Neural progenitor cell (in vitro differentiated cells): ENCODE results near the gene CACNA2D4.

Experiments
- EZH2 ChIP-seq: fragments of 200-600 bp; sonication (generic); IDR thresholded peaks from 2 replicates; pipeline ENCODE4 v1.6.1; 2017; ENCODE audit warnings: antibody characterized with exemption, mild to moderate bottlenecking, moderate library complexity
- EZH2phosphoT487 ChIP-seq: fragments of 200-600 bp; sonication (generic); IDR thresholded peaks from 2 replicates; pipeline ENCODE4 v1.6.1; 2017; ENCODE audit warnings: antibody characterized with exemption
- TF ChIP-seq, protein P1 (sequence below): fragments of 200-600 bp; sonication (generic); IDR thresholded peaks from 2 replicates; pipeline ENCODE4 v1.5.1; 2017; ENCODE audit warnings: antibody characterized with exemption, mild to moderate bottlenecking

DNA sequence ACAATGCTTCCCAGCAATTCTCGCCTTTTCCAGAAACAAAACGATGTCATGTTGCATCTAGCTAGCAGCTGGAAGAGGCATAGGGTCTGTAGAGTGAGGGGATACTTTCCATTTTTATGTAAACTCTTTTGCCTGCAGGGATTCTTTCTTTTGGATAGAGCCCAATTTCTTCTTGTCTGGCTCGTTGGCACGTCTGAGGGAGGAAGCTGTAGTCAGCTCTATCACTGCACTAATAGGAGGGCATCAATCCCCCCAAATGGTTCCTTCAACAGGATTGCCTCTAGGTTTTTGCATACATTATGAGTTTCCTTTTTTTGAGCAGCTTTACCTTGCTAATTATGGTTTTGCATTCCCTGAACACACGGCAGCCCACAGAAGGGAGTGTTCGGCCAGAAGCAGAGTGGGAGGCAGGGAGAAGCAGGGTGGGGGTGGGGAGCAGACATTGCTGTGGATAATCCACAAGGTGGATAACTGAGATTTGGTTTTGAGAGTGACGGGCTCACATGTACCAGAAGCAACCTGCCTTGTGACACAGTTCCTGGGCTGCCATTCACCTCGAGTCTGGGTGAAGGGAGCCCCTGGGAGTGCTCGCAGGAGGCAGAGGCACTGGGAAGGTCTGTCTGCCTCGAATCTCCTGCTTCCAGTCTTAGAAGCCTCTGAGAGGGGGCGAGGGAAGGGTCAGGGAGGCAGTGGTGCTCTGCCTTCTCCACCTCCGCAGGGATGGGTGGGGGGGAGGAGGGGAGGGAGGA, 73.6 kb downstream of the CACNA2D4 start:
- TF ChIP-seq EZH2 (no peak), EZH2phosphoT487 (no peak)
- TF ChIP-seq, protein P1, sequence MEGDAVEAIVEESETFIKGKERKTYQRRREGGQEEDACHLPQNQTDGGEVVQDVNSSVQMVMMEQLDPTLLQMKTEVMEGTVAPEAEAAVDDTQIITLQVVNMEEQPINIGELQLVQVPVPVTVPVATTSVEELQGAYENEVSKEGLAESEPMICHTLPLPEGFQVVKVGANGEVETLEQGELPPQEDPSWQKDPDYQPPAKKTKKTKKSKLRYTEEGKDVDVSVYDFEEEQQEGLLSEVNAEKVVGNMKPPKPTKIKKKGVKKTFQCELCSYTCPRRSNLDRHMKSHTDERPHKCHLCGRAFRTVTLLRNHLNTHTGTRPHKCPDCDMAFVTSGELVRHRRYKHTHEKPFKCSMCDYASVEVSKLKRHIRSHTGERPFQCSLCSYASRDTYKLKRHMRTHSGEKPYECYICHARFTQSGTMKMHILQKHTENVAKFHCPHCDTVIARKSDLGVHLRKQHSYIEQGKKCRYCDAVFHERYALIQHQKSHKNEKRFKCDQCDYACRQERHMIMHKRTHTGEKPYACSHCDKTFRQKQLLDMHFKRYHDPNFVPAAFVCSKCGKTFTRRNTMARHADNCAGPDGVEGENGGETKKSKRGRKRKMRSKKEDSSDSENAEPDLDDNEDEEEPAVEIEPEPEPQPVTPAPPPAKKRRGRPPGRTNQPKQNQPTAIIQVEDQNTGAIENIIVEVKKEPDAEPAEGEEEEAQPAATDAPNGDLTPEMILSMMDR: no peak
